Activated CD4-positive, alpha-beta T cell treated with anti-CD3 and anti-CD28 coated beads, Interleukin-2, Interleukin-4, amounts not matched to agents 100 ng/mL and 50 ng/mL, durations not matched to agents 16 hours and 8 hours (primary cell): ENCODE measurements around the gene UQCC5.
A peak's percentile ranks its signal among the peaks of the same experiment; 100 is the strongest.
"Not testable (repeated sequence)": the region's sequence is repeated elsewhere in the genome, so short reads cannot be mapped to it uniquely, and the experiment has no call there.

Source experiments
- DNase-seq: peaks from one replicate; pipeline ENCODE4 v3.0.0-alpha.2; 2020; ENCODE audit warnings: low spot score

Gene UQCC5

DNA sequence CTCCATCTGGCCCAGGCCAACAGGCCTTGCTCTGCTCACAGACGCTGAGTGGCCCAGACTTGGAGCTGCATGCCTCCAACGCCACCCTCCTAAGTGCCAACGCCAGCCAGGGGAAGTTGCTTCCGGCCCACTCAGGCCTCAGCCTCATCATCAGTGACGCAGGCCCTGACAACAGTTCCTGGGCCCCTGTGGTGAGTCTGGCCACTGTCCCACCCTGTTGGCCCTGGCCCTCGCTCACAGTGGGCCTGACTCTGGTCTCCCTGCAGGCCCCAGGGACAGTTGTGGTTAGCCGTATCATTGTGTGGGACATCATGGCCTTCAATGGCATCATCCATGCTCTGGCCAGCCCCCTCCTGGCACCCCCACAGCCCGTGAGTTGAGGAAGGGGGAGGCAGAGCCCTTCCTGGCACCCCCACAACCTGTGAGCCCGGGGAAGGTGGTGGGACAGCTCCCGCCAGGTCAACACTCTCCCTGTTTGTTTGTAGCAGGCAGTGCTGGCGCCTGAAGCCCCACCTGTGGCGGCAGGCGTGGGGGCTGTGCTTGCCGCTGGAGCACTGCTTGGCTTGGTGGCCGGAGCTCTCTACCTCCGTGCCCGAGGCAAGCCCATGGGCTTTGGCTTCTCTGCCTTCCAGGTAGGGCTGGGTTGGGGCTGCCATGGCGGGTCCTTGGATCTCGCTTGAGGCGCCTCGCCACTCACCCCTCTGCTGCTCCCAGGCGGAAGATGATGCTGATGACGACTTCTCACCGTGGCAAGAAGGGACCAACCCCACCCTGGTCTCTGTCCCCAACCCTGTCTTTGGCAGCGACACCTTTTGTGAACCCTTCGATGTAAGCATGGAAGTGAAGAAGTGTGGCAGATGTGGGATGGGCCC is 12.8 kb upstream of the UQCC5 start:
- DNase-seq: no peak

DNA sequence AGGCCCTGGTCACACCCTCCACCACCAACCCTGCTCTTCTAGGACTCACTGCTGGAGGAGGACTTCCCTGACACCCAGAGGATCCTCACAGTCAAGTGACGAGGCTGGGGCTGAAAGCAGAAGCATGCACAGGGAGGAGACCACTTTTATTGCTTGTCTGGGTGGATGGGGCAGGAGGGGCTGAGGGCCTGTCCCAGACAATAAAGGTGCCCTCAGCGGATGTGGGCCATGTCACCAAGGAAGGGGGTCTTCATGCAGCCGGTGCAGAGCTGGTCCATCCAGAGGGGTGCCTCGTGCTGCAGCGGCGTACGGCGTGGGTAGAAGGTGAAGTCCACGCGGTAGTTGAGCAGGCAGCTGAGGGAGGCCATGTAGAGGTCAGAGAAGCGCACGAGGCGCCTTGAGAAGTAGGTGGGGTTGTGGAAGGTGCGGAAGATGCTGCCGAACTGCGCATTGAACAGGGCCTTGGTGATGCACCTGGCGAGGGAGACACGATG is 12.1 kb upstream of the UQCC5 start:
- no peak for DNase-seq

DNA sequence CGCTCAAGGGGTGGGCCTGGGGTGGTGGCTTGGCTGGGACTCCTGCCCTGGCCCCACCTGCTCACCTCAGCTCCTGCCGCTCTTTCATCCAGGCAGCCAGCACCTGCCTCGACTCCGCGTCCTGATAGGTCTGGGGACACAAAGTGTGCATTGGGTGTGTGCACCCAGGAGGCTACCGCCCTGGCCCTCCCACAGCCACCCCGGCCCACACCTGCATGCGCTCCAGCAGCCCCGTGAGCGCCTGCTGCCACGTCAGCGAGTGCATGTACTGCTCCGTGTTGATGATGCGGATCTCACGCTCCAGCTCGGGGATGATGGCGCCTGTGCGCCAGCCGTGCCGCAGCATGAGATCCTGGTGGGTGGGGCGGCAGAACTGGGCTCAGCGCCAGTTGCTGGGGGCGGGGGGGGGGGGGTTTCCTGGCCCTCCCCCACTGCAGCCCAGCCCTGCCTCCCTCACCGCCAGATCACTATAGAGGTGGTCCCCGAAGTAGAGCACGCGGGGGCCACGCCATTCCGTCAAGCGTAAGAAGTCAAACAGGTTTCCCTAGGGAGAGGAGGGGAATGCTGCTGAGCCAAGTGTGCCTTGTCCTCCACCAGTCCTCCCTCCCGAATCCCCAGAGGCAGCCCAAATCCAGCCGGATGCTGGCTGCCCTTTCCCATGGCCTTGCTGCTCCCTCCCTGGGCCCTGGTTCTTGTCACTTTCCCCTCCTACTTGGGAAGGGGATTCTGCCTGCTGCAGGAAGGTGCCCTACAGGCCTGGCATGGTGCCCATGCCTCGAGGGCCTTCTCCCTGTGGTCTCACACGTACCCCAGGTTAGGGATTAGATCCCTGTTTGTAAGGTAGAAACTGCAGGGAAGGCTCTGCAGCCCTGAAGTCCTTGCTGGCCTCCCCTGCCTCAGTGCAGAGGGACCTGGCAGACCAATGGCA is 11.4 kb upstream of the UQCC5 start:
- DNase-seq: no peak

DNA sequence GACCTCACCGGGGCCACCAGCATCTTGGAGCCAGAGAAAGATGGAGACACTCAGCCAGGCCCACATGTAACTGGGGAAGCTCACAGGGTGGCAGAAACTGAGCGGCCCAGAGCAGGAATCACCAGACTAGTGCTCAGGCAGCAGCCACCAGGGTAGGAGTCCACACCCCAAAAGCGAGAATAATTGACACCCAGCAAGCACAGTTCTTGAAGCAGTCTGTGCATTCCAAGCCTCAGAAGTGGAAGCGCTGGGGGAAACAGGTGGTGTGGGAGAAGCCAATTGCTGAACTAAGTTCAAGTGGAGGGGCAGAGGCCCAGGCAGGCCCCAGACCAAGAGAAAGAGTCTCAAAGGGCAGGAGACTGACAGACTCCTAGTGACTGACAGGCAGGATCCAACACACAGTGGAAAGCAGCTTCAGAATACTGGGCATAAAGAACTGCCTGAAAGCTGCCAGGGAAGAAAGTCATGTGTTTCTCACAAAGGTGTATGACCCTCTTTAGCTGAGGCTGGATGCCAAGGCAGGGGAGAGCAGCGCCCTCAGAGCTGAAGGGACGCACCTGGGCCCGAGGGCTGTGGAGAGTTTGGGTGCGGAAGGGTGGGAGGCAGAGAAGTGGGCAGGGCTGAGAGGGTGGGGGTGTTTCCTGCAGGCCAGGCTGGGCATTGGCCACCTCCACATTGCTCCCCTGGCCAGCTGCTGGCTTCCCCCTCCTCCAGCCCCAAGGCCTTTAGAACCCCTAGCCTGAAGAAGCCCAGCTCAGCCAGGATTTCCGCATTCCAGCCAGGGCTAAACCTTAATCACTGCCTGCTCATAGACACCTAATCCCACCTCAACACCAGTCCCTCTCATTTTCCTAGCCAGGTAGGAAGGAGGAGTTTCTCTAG is 10.5 kb upstream of the UQCC5 start:
- no peak for DNase-seq

DNA sequence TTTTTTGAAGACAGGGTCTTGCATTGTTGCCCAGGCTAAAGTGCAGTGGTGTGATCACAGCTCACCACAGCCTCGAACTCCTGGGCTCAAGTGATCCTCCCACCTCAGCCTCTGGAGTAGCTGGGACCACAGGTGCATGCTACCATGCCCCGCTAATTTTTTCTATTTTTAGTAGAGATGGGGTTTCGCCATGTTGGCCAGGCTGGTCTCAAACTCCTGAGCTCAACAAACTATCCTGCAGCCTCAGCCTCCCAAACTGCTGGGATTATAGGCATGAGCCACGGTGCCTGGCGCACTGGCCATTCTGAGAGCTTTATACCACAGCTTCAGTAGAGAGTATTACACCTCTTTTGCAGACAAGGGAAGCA is 9.8 kb upstream of the UQCC5 start:
- not testable (repeated sequence) for DNase-seq

DNA sequence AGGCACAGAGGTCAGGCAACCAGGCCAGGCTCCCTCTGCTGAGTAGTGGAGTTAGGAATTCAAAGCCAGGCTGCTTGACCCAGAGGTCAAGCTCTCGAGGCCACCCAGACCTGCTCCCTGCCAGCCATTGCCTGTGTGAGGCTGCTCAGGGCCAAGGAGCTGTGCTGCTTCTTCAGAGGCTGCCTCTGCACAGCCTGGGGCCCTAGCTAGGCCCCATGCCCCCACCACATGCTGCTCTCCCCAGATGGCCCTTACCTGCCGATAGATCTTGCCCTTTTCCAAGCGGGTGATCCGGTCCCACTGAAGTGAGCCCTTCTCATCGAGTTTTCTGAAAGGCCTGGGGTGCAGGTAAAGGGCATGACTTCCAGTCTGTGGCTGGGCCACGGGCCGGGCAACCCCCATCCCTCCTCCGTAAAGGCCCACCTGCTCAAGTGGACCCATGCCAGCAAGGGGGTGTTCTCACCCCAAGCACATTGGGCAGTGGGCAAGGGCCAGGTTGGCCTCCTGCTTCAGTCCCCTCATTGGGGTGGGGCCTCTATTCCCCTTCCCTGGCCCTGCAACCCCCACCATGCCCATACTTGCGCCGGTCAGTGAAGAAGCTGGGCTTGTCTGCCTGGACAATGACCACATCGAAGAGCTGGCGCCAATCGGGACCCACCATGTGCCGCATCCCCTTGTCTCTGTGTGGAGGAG is 9.2 kb upstream of the UQCC5 start:
- no peak for DNase-seq

DNA sequence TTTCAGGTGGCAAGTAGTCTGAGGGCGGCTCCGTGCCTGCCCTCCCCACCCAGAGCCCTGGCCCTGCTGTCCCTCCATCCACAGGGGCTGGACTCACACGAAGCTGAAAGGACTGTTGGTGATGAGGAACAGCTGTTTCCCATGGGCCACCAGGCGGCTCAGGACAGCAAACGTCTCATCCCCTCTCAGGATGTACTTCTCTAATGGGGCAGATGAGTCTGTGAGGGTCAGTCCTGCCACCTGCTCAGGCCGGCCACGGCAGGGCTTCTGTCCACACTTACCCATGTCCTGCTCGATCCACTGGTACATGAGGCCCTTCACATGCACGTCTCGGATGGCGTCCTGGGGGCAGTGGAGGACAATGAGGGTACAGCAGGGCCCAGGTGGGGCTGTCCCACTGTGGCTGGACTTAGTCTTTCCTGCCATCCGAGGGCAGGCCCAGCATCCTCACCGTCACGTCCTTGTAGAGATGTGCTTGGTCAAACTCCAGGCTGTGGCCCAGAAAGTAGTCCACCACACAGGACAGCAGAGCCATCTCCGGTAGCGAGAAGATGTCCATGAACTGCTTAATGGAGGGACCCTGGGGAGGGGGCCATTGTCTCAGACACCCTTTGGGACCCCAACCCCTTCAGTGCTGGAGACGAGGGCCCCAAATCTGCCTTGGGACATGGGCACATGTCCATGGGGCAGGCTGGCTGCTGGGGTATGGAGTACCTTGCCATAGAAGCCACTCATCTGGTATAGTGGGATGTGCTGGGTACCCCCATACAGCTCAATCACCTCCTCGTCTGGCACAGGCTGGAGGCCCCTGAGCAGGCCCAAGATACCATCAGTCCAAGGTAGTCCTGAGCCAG is 8.4 kb upstream of the UQCC5 start:
- DNase-seq: no peak

DNA sequence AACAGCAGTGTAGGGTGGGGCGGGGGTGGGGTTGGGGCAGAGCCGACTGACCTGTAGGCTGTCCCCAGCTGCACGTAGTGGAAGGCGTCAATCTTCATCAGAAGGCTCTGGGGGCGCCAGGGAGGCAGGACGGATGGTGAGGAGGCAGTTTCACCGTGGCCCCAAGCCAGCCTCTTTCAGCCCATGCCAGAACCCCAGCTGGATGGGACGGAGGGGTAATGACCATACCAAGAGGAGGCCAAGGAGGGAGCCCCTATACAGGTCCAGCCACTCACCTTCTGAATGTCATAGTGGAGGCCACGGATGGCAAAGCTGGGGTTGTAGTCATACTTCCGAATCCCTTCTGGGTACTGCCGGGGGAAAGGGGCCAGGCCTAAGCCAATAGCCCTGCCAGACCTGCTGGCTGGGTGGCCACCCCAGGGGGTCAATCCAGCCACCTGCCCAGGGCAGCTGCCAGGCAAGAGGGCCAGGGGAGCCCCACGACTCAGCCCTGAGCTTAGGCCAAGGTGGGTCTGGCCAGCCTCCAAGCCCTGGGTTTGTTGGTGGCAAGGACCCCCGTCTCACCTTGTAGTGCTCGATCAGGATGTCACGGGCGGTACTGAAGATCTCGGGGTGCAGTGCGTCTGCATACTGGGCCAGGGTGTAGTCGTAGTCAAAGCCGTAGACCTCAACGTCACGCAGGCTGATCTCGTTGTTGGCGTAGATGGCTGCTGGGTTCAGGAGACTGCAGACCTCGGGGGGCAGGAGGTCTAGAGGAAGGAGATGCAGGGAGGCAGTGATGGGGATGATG is 7.6 kb upstream of the UQCC5 start:
- DNase-seq: no peak

DNA sequence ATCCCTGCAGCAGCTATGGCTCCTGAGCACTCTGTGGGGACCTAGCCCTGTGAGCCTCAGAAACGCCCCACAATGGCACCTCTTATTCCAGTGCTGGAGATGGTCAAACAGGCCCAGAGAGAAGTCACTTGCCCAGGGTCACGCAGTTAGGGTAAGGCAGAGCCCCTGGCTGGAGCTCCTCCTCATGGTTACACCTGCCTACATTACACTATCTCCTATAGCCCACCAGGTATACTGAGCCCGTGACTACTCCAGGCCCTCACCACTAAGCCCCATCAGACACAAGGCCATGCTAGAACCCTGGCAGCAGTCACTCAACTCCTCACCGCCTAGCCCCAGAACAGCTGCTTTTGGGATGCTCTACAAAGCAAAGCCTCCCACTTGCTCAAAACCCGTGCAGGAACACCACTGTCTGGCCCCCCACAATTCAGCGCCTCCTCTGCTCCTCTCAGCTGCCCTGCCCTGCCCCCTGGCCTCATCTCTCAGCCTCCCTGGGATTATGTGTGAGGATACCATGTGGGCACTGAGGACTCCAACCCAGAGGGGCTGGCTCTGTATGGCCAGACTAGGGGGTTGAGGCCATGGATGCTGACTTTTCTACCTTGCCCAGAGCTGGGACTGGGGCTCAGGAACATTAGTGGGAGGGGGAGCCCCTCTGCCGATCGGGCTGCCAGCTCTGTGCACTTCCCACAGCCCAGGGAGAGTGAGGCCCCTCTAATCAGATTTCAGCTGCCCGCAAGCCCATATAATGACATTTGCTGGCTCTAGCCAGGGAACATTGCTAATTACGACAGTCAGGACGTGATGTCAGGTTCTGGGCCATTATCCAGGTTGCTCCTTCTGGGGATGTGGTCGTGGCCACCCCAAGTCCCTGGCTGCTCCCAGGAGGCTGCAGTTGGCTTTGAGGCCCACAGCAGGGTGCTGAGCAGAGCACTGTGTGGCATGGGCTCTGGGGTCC is 6.8 kb upstream of the UQCC5 start:
- DNase-seq: no peak

DNA sequence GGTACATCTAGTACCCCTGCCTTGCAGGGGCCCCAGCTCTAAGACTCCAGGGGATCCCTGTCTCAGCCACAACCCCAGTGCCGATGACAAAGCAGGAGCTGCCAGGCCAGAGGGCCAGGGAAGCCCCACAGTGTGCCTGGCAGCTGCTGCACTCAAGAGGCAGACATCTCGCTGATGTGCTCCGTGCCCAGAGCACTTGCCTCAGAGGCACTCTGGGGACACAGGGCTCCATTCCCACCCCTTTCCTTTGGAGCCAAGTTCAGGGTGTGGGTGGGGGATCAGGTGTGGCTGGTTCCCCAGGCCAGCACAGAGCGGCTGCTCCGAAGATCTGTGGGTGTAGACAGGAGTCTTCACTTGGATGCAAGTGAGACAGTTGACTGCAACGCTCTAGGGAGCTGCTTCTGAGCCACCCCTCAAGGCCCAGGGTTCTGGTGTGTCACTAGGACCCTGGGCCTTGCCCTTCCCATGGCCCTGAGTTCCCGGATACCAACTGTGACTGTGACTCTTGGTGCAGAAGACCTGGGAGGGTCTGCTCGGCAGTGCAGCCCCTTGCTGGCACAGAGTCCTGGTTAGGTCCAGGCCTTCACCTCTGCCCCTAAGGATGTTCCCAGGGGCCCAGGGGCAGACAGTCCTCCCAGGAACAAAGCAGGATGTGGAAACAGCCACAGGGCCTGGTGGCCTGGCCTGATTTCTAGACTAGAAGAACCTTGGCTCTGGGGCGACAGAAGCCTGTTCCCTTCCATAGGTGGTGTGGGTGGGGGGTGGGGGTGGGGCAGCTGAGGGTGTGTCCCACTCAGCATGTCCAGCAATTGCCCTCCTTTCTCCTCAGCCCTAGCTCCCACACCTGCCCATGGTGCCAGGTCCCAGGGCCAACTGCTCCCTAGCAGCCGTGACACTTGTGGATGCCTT is 5.2 kb upstream of the UQCC5 start:
- DNase-seq: no peak

DNA sequence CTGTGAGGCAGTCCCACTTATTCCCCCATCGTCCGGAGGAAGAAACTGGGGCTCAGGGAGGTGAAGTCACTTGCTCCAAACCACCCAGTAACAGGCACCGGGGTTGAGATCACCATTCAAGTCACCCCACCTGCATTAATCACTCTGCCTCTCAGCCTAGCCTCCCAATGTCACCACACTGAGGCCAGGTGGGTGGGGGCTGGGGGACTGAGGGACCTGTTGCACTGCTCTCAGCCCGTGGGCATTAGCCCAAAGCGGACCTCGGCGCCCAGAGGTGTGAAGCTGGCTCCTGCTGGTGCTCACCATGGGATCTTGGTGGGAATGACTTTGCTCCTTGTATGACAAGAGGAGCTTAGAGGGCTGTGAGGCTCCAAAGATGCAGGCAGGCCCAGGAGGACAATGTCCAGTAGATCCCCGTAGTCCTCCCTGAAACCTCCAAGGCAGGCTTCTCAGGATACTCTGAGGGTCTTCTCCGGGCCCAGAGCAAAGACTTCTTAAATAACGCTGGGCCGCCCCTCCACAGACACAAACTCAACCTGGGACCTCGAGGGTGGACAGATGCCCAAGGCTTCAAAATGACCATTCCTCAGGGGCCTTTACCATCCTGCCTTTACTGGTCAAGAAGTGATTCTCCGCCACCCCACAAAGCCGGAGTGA is 4.4 kb upstream of the UQCC5 start:
- no peak for DNase-seq

DNA sequence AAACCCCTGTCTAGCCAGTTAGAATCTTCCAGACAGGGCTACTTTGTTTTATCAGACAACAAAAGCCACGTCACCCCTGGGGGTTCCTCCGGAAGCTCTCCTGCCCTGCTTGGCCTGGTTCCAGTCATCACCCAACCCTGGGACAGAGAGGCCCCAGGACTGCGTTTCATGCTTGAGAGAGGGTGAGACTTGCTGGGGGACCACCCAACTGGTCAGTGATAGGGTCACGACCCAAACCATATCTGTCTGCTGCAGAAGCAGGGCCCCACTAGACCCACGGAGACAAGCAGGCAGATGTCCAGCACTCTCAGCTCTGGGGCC is 3.9 kb upstream of the UQCC5 start:
- DNase-seq: peak; percentile 24

DNA sequence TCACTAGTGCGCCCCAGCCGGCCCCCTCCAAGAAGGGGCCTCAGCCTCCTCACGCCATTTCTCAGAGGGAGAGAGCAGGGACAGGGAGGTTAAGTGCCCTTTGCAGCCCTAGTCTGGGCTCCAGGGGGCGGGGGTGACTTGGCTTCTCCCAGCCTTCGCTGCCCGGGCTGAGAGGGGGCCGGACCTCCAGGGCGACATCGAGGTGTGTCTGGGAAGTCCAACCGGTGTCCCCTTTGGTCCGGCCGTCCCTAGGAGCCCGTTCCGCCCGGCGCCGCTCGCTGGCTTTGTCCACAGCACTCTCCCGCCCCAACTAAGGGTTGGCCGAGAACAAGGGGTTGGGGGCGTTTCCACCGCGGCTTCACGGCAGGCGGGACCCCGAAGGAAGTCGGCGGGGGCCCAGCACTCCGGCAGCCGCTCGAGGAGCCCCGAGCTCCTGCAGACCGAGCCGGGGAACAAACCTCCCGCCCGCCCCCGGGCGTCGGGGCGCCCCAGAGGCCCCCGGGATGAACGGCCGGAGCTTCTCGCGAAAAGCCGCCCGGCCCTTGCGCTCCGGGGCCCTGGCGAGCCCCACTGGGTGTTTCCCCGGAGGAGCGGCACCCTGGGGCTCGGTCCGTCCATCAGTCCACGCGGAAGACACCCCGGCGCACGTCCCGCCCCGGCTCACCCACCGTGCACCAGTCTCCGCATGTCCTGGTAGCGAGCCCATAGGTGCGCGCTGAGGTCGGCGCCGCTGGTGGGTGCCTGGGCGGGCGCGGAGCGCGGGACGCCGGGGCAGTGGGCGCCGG is 3.4 kb upstream of the UQCC5 start:
- DNase-seq: no peak

DNA sequence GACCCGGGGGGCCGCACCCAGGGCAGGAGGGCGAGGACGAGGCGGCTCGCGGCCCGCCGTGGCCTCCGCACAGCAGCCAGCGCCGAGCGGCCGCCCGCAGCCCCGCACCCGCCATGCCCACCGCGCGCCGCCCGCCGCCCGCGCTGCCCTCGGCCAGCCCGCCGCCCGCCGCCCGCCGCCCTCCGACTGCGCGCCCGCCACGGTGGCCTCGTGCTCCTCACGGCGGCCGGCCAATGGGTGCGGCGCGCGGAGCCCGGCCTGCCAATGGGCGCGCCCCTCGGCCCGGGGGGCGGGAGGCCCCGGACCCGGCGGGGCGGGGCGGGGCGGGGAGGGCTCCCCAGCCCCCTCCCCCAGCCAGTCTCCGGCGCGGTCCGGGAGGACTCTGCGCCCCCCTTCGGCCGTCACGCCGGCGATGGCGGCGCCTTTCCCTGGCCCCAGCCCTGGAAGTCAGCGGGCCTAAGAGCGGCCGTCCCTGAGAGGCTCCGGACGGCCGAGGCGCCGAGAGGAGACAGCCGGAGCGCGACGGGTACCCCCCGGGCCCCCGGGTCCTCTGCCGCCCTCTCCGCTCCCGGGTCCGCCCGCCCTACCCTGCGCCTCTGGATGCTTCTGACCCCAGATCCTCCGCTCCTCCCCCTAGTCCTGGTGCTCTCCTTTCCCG is 2.7 kb upstream of the UQCC5 start, which contains the start of gene NT5DC2:
NT5DC2 (minus strand) TSS at position 235 of the 658 bp plus-strand sequence; CDS start at position 115, 120 bp downstream.
- DNase-seq: peak; percentile 72
